ENCODE results near the gene PRDM8.

The PRDM8 gene

GRCh38 chr4:80201252-80202151 is 4.2 kb downstream of the PRDM8 start:
- DNase-seq (ENCODE audit: low read depth, low spot score), result peak; percentile 58
- Histone ChIP-seq H3K27ac (peak overlapping the region; percentile 43), H3K36me3 (ENCODE audit: insufficient read depth, low read length) (no peaks in the 10 kb centered on the region), H3K9me3 (ENCODE audit: low read depth, low read length) (no peaks in the 10 kb centered on the region), H3K4me3 (peak overlapping the region; percentile 91), H3K9ac (ENCODE audit: insufficient read length) (no peak overlapping the region)
- no peak for TF ChIP-seq POLR2AphosphoS5 (IDR thresholded peaks at IDR 0.05; ENCODE audit: borderline replicate concordance, low read depth, low read length)
- no peak for TF ChIP-seq FOXP2 (optimal IDR thresholded peaks at IDR 0.05; ENCODE audit: control extremely low read depth, extremely low read length, insufficient read depth)
- TF ChIP-seq EZH2 (IDR thresholded peaks at IDR 0.05), result no peak

- no peak for TF ChIP-seq POLR2AphosphoS5 (IDR thresholded peaks at IDR 0.05; ENCODE audit: borderline replicate concordance, low read depth, low read length)
- no peak for TF ChIP-seq EZH2 (IDR thresholded peaks at IDR 0.05)
- no peak for TF ChIP-seq FOXP2 (optimal IDR thresholded peaks at IDR 0.05; ENCODE audit: control extremely low read depth, extremely low read length, insufficient read depth)
- peak overlapping the region; percentile 57 for H3K27ac ChIP-seq
- no peaks in the 10 kb centered on the region for H3K36me3 ChIP-seq (ENCODE audit: insufficient read depth, low read length)
- DNase-seq (ENCODE audit: low read depth, low spot score), result no peak
- no peaks in the 10 kb centered on the region for H3K9me3 ChIP-seq (ENCODE audit: low read depth, low read length)
- peak overlapping the region; percentile 91 for H3K4me3 ChIP-seq
- H3K9ac ChIP-seq (ENCODE audit: insufficient read length), result peak overlapping the region; percentile 73
Measured at GRCh38 chr4:80202190-80202711, 4.9 kb downstream of the PRDM8 start.

- H3K36me3 ChIP-seq (ENCODE audit: insufficient read depth, low read length), result no peaks in the 10 kb centered on the region
- peak overlapping the region; percentile 73 for H3K9ac ChIP-seq (ENCODE audit: insufficient read length)
- H3K4me3 ChIP-seq, result peak overlapping the region; percentile 91
- 0 out of 2 replicates have a peak overlapping the region, but pooled peaks have one; percentile 57 for H3K27ac ChIP-seq
- H3K9me3 ChIP-seq (ENCODE audit: low read depth, low read length), result no peaks in the 10 kb centered on the region
- TF ChIP-seq POLR2AphosphoS5 (IDR thresholded peaks at IDR 0.05; ENCODE audit: borderline replicate concordance, low read depth, low read length) (no peak), FOXP2 (optimal IDR thresholded peaks at IDR 0.05; ENCODE audit: control extremely low read depth, extremely low read length, insufficient read depth) (no peak), EZH2 (IDR thresholded peaks at IDR 0.05) (no peak)
- no peak for DNase-seq (ENCODE audit: low read depth, low spot score)
Measured at GRCh38 chr4:80202741-80203553, 5.6 kb downstream of the PRDM8 start.

GRCh38 chr4:80204433-80205011 is 7.2 kb downstream of the PRDM8 start:
- no peak for DNase-seq (ENCODE audit: low read depth, low spot score)
- TF ChIP-seq FOXP2 (optimal IDR thresholded peaks at IDR 0.05; ENCODE audit: control extremely low read depth, extremely low read length, insufficient read depth) (no peak), EZH2 (IDR thresholded peaks at IDR 0.05) (no peak), POLR2AphosphoS5 (IDR thresholded peaks at IDR 0.05; ENCODE audit: borderline replicate concordance, low read depth, low read length) (no peak)
- H3K9me3 ChIP-seq (ENCODE audit: low read depth, low read length), result no peaks in the 10 kb centered on the region
- no peak overlapping the region for H3K4me3 ChIP-seq
- no peak overlapping the region for H3K9ac ChIP-seq (ENCODE audit: insufficient read length)
- no peaks in the 10 kb centered on the region for H3K36me3 ChIP-seq (ENCODE audit: insufficient read depth, low read length)
- H3K27ac ChIP-seq, result no peak overlapping the region

GRCh38 chr4:80206111-80206510 is 8.8 kb downstream of the PRDM8 start:
- Histone ChIP-seq H3K27ac (no peak overlapping the region), H3K36me3 (ENCODE audit: insufficient read depth, low read length) (no peaks in the 10 kb centered on the region), H3K4me3 (no peak overlapping the region), H3K9ac (ENCODE audit: insufficient read length) (no peak overlapping the region), H3K9me3 (ENCODE audit: low read depth, low read length) (no peaks in the 10 kb centered on the region)
- no peak for DNase-seq (ENCODE audit: low read depth, low spot score)
- TF ChIP-seq POLR2AphosphoS5 (IDR thresholded peaks at IDR 0.05; ENCODE audit: borderline replicate concordance, low read depth, low read length), result no peak
- no peak for TF ChIP-seq EZH2 (IDR thresholded peaks at IDR 0.05)
- no peak for TF ChIP-seq FOXP2 (optimal IDR thresholded peaks at IDR 0.05; ENCODE audit: control extremely low read depth, extremely low read length, insufficient read depth)

- no peak for DNase-seq (ENCODE audit: low read depth, low spot score)
- Histone ChIP-seq H3K36me3 (ENCODE audit: insufficient read depth, low read length) (no peaks in the 10 kb centered on the region), H3K9ac (ENCODE audit: insufficient read length) (no peak overlapping the region), H3K4me3 (no peak overlapping the region), H3K9me3 (ENCODE audit: low read depth, low read length) (no peaks in the 10 kb centered on the region), H3K27ac (no peak overlapping the region)
- TF ChIP-seq EZH2 (IDR thresholded peaks at IDR 0.05) (no peak), FOXP2 (optimal IDR thresholded peaks at IDR 0.05; ENCODE audit: control extremely low read depth, extremely low read length, insufficient read depth) (no peak), POLR2AphosphoS5 (IDR thresholded peaks at IDR 0.05; ENCODE audit: borderline replicate concordance, low read depth, low read length) (no peak)
Measured at GRCh38 chr4:80206521-80207171, 9.3 kb downstream of the PRDM8 start.

- no peaks in the 10 kb centered on the region for H3K9me3 ChIP-seq (ENCODE audit: low read depth, low read length)
- no peak overlapping the region for H3K4me3 ChIP-seq
- H3K27ac ChIP-seq, result no peak overlapping the region
- TF ChIP-seq EZH2 (IDR thresholded peaks at IDR 0.05), result no peak
- TF ChIP-seq POLR2AphosphoS5 (IDR thresholded peaks at IDR 0.05; ENCODE audit: borderline replicate concordance, low read depth, low read length), result no peak
- TF ChIP-seq FOXP2 (optimal IDR thresholded peaks at IDR 0.05; ENCODE audit: control extremely low read depth, extremely low read length, insufficient read depth), result no peak
- H3K9ac ChIP-seq (ENCODE audit: insufficient read length), result no peak overlapping the region
- H3K36me3 ChIP-seq (ENCODE audit: insufficient read depth, low read length), result no peaks in the 10 kb centered on the region
- no peak for DNase-seq (ENCODE audit: low read depth, low spot score)
Measured at GRCh38 chr4:80207172-80207583, 9.9 kb downstream of the PRDM8 start.
